HEK293 (cell line): ENCODE data around the gene TLR10.
A peak's percentile ranks its signal among the peaks of the same experiment; 100 is the strongest.

Experiments used
- CTCF ChIA-PET: fragments of 350-600 bp; formaldehyde crosslinking; extraction: SDS; loops from one replicate; lab custom pipeline; 2021; ENCODE audit warnings: antibody characterized with exemption; lab: Yijun Ruan, JAX
- POLR2A ChIA-PET: fragments of 300-600 bp; formaldehyde crosslinking; extraction: SDS; loops from one replicate; lab custom pipeline; 2020; ENCODE audit warnings: antibody characterized with exemption, inconsistent platforms; lab: Yijun Ruan, JAX
- H3K27ac ChIP-seq: fragments of 200-500 bp; sonication (Bioruptor generic); 2 replicates; pipeline ENCODE4 v1.5.1; 2014; ENCODE audit warnings: low read depth, low read length, control low read depth, inconsistent platforms; ENCODE audit errors: extremely low read depth
- H3K36me3 ChIP-seq, 2 experiments: fragments of 200-500 bp in 1 of 2; sonication (Bioruptor generic) in 1 of 2; 1 replicate in 1 of 2; 2 replicates in 1 of 2; pipeline ENCODE4 v1.5.1; 2014 to 2017; ENCODE audit warnings: inconsistent platforms in 2 of 2, low read length in 2 of 2; ENCODE audit not compliant: control insufficient read depth in 2 of 2, insufficient read depth in 1 of 2
- H3K4me1 ChIP-seq: fragments of 200-500 bp; sonication (Bioruptor generic); 2 replicates; pipeline ENCODE4 v1.5.1; 2014; ENCODE audit warnings: mild to moderate bottlenecking, low read length, inconsistent platforms; ENCODE audit not compliant: control insufficient read depth, insufficient read depth
- H3K4me3 ChIP-seq: 2 replicates; pipeline ENCODE4 v1.5.1; 2011; ENCODE audit warnings: low read depth, mild to moderate bottlenecking, control low read depth, low read length, moderate library complexity
- H3K9me3 ChIP-seq: fragments of 200-500 bp; sonication (Bioruptor generic); 2 replicates; pipeline ENCODE4 v1.5.1; 2014; ENCODE audit warnings: low read depth, low read length, inconsistent platforms; ENCODE audit not compliant: control insufficient read depth, insufficient read depth
- CTCF ChIP-seq: fragments of 450-650 bp; formaldehyde crosslinking; IDR thresholded peaks from 2 replicates; pipeline ENCODE4 v1.5.1; 2016; ENCODE audit warnings: missing biosample characterization, missing genetic modification characterization
- KLF17 ChIP-seq: fragments of 450-650 bp; formaldehyde crosslinking; IDR thresholded peaks from 2 replicates; pipeline ENCODE4 v1.5.1; 2016; ENCODE audit warnings: missing biosample characterization, missing genetic modification characterization
- KLF7 ChIP-seq: fragments of 450-650 bp; formaldehyde crosslinking; IDR thresholded peaks from 2 replicates; pipeline ENCODE4 v1.5.1; 2016; ENCODE audit warnings: missing biosample characterization, missing genetic modification characterization, borderline replicate concordance
- MZF1 ChIP-seq: fragments of 450-650 bp; formaldehyde crosslinking; IDR thresholded peaks from 2 replicates; pipeline ENCODE4 v1.5.1; 2017; ENCODE audit warnings: missing biosample characterization, missing genetic modification characterization, borderline replicate concordance
- PRDM10 ChIP-seq: fragments of 450-650 bp; formaldehyde crosslinking; IDR thresholded peaks from 2 replicates; pipeline ENCODE4 v1.5.1; 2016; ENCODE audit warnings: missing biosample characterization, missing genetic modification characterization
- PRDM6 ChIP-seq: fragments of 450-650 bp; formaldehyde crosslinking; IDR thresholded peaks from 2 replicates; pipeline ENCODE4 v1.5.1; 2017; ENCODE audit warnings: missing biosample characterization, missing genetic modification characterization
- ZNF132 ChIP-seq: fragments of 450-650 bp; formaldehyde crosslinking; IDR thresholded peaks from 2 replicates; pipeline ENCODE4 v1.5.1; 2017; ENCODE audit warnings: missing biosample characterization, missing genetic modification characterization, borderline replicate concordance
- ZNF155 ChIP-seq: fragments of 450-650 bp; formaldehyde crosslinking; IDR thresholded peaks from 2 replicates; pipeline ENCODE4 v1.5.1; 2016; ENCODE audit warnings: missing biosample characterization, missing genetic modification characterization
- ZNF266 ChIP-seq: fragments of 450-650 bp; formaldehyde crosslinking; IDR thresholded peaks from 2 replicates; pipeline ENCODE4 v1.5.1; 2016; ENCODE audit warnings: missing biosample characterization, missing genetic modification characterization, low read depth
- ZNF311 ChIP-seq: fragments of 450-650 bp; formaldehyde crosslinking; IDR thresholded peaks from 2 replicates; pipeline ENCODE4 v1.5.1; 2017; ENCODE audit warnings: missing biosample characterization, missing genetic modification characterization, borderline replicate concordance
- ZNF335 ChIP-seq: fragments of 450-650 bp; formaldehyde crosslinking; conservative IDR thresholded peaks from 2 replicates; pipeline ENCODE4 v1.5.1; 2016; ENCODE audit warnings: missing biosample characterization, missing genetic modification characterization
- ZNF416 ChIP-seq: fragments of 450-650 bp; formaldehyde crosslinking; IDR thresholded peaks from 2 replicates; pipeline ENCODE4 v1.5.1; 2016; ENCODE audit warnings: missing biosample characterization, missing genetic modification characterization
- ZNF473 ChIP-seq: fragments of 450-650 bp; formaldehyde crosslinking; IDR thresholded peaks from 2 replicates; pipeline ENCODE4 v1.5.1; 2017; ENCODE audit warnings: missing biosample characterization, missing genetic modification characterization
- ZNF510 ChIP-seq: fragments of 450-650 bp; formaldehyde crosslinking; IDR thresholded peaks from 2 replicates; pipeline ENCODE4 v1.5.1; 2018; ENCODE audit warnings: mild to moderate bottlenecking, missing genetic modification characterization, missing biosample characterization; ENCODE audit not compliant: insufficient replicate concordance
- ZNF561 ChIP-seq: fragments of 450-650 bp; IDR thresholded peaks from 2 replicates; pipeline ENCODE4 v1.5.1; 2018; ENCODE audit warnings: missing biosample characterization, missing genetic modification characterization, borderline replicate concordance
- ZNF596 ChIP-seq: fragments of 450-650 bp; IDR thresholded peaks from 2 replicates; pipeline ENCODE4 v1.5.0; 2018; ENCODE audit warnings: missing biosample characterization, mild to moderate bottlenecking, missing genetic modification characterization, moderate library complexity
- ZNF623 ChIP-seq: fragments of 450-650 bp; formaldehyde crosslinking; IDR thresholded peaks from 2 replicates; pipeline ENCODE4 v1.5.1; 2016; ENCODE audit warnings: missing biosample characterization, missing genetic modification characterization
- ZNF654 ChIP-seq: fragments of 450-650 bp; formaldehyde crosslinking; IDR thresholded peaks from 2 replicates; pipeline ENCODE4 v1.5.1; 2016; ENCODE audit warnings: low read depth, missing biosample characterization, missing genetic modification characterization
- ZNF660 ChIP-seq: fragments of 450-650 bp; IDR thresholded peaks from 2 replicates; pipeline ENCODE4 v1.5.1; 2018; ENCODE audit warnings: missing biosample characterization, mild to moderate bottlenecking, missing genetic modification characterization
- ZNF692 ChIP-seq: fragments of 450-650 bp; formaldehyde crosslinking; IDR thresholded peaks from 2 replicates; pipeline ENCODE4 v1.5.1; 2016; ENCODE audit warnings: missing biosample characterization, missing genetic modification characterization
- ZNF776 ChIP-seq: fragments of 450-650 bp; formaldehyde crosslinking; IDR thresholded peaks from 2 replicates; pipeline ENCODE4 v1.5.0; 2017; ENCODE audit warnings: missing biosample characterization, missing genetic modification characterization, borderline replicate concordance

TLR10 gene

GRCh38 chr4:38733663-38734062 is 49.1 kb downstream of the TLR10 start:
- TF ChIP-seq MZF1 (no peak), ZNF776 (0 out of 2 replicates have a peak, but pooled peaks have one; percentile 14)
- ChIA-PET CTCF (no interaction called here), POLR2A (no interaction called here)
- H3K9me3 ChIP-seq = no peaks in the 10 kb centered on the region
- no peak overlapping the region for H3K27ac ChIP-seq
- H3K36me3 ChIP-seq = no peaks in the 10 kb centered on the region
- H3K4me3 ChIP-seq = no peak overlapping the region
- no peaks in the 10 kb centered on the region for H3K4me1 ChIP-seq

GRCh38 chr4:38730830-38731646 is 51.8 kb downstream of the TLR10 start:
- POLR2A ChIA-PET = interaction anchor here (0.6 kb wide), 1 partner anchor 509 kb away, joined by 4 read pairs; no protein-coding TSS in a partner anchor
- CTCF ChIA-PET = interaction anchor here (0.6 to 1.9 kb wide), 12 partner anchors 9 to 662 kb away, joined by 3 to 14 read pairs (median 4); no protein-coding TSS in a partner anchor
- H3K36me3 ChIP-seq = no peaks in the 10 kb centered on the region
- no peak overlapping the region for H3K4me3 ChIP-seq
- H3K4me1 ChIP-seq = no peaks in the 10 kb centered on the region
- no peak overlapping the region for H3K27ac ChIP-seq
- TF ChIP-seq ZNF132 (tag by site-specific recombination) = no peak
- TF ChIP-seq CTCF (tag by site-specific recombination) = peak; percentile 55; the same call in 1 of the 2 replicates
- TF ChIP-seq ZNF266 (tag by site-specific recombination) = no peak
- TF ChIP-seq ZNF416 (tag by site-specific recombination) = no peak
- no peak for TF ChIP-seq KLF17 (tag by site-specific recombination)
- TF ChIP-seq ZNF660 (tag by site-specific recombination) = peak; percentile 64; the same call in 1 of the 2 replicates
- peak; percentile 81 for TF ChIP-seq ZNF654
- no peak for TF ChIP-seq ZNF561
- TF ChIP-seq KLF7 = no peak
- peak; percentile 51 for TF ChIP-seq ZNF335 (tag by site-specific recombination)
- TF ChIP-seq ZNF155 (tag by site-specific recombination) = no peak
- TF ChIP-seq ZNF692 (tag by site-specific recombination) = no peak
- TF ChIP-seq ZNF510 (tag by site-specific recombination) = no peak
- TF ChIP-seq, all 188 proteins: peak for 4
- no peaks in the 10 kb centered on the region for H3K9me3 ChIP-seq

- ChIA-PET CTCF (interaction anchor here (0.6 to 1.9 kb wide), 10 partner anchors 9 to 661 kb away, joined by 3 to 14 read pairs (median 4); no protein-coding TSS in a partner anchor), POLR2A (interaction anchor here (0.6 kb wide), 1 partner anchor 508 kb away, joined by 4 read pairs; no protein-coding TSS in a partner anchor)
- no peaks in the 10 kb centered on the region for H3K9me3 ChIP-seq
- H3K4me3 ChIP-seq = no peak overlapping the region
- H3K27ac ChIP-seq = no peak overlapping the region
- H3K36me3 ChIP-seq = no peaks in the 10 kb centered on the region
- no peaks in the 10 kb centered on the region for H3K4me1 ChIP-seq
- TF ChIP-seq ZNF596 = no peak
- no peak for TF ChIP-seq PRDM6 (tag by site-specific recombination)
- TF ChIP-seq PRDM10 (tag by site-specific recombination) = no peak
- no peak for TF ChIP-seq ZNF473 (tag by site-specific recombination)
- no peak for TF ChIP-seq ZNF311
- TF ChIP-seq ZNF623 (tag by site-specific recombination) = no peak
Observed at GRCh38 chr4:38730493-38730829, 52.3 kb downstream of the TLR10 start.
